Sigmoid colon (tissue), 7 donors: ENCODE data around the gene PPP1R16B. TPM values are rescaled to one million over a fixed set of nuclear protein-coding genes. Genes with fewer than 3 reads are reported as not detected.

Source experiments
- DNase-seq: peaks from one replicate; pipeline ENCODE4 v3.0.0-alpha.2; 2019
- H3K27ac ChIP-seq, 4 donors: fragments of 200-600 bp; sonication (generic); one replicate each; pipeline ENCODE4 v1.5.1; 2016 to 2019; ENCODE audit warnings: mild to moderate bottlenecking in 1 of 4
- H3K27me3 ChIP-seq, 3 donors: fragments of 200-600 bp; sonication (generic); one replicate each; pipeline ENCODE4 v1.5.1; 2019; ENCODE audit warnings: mild to moderate bottlenecking in 1 of 3
- H3K36me3 ChIP-seq, 4 donors: fragments of 200-600 bp; sonication (generic); one replicate each; pipeline ENCODE4 v1.5.1; 2016 to 2019
- H3K4me1 ChIP-seq, 4 donors: fragments of 200-600 bp; sonication (generic); one replicate each; pipeline ENCODE4 v1.5.1; 2017 to 2019
- H3K4me3 ChIP-seq, 4 donors: fragments of 200-600 bp; sonication (generic); one replicate each; pipeline ENCODE4 v1.5.1; 2017 to 2019; ENCODE audit warnings: mild to moderate bottlenecking in 2 of 4, moderate library complexity in 1 of 4
- H3K9me3 ChIP-seq, 4 donors: fragments of 200-600 bp in 3 of 4; sonication (generic) in 3 of 4; one replicate each; pipeline versions ENCODE4 v1.5.1 to v1.6.1; 2013 to 2019
- EP300 ChIP-seq, 4 donors: sonication (generic); formaldehyde crosslinking; IDR thresholded peaks; one replicate each; pipeline ENCODE4 v1.6.1; 2017; ENCODE audit warnings: antibody characterized with exemption in 4 of 4
- POLR2A ChIP-seq, 2 donors: fragments of 450-650 bp; IDR thresholded peaks; one replicate each; pipeline ENCODE4 v1.6.1; 2016; ENCODE audit warnings: antibody characterized with exemption in 2 of 2, mild to moderate bottlenecking in 2 of 2, moderate library complexity in 2 of 2
- POLR2AphosphoS5 ChIP-seq, 4 donors: sonication (generic); formaldehyde crosslinking; IDR thresholded peaks; one replicate each; pipeline ENCODE4 v1.6.1; 2017; ENCODE audit warnings: antibody characterized with exemption in 4 of 4
- WGBS, 2 donors: extraction: QIAGEN DNeasy Blood & Tissue Kit; methylation state at CpG; one replicate each; pipeline ENCODE4 v1.1.7; 2013; 5-methylcytosine and 5-hydroxymethylcytosine counted together
- intact Hi-C: fragments of 100-400 bp; cut with DNase I; formaldehyde crosslinking; loops from one replicate; pipeline ENCODE4 v1.15.1; 2023
- polyA plus RNA-seq, 3 donors: library from polyadenylated mRNA; stranded (reverse); fragments of 200-250 nt; gene quantifications; one replicate each; pipeline ENCODE4 v1.2.3, GENCODE V29; 2013
- total RNA-seq, 4 donors: library from RNA; depleted of rRNA; stranded (reverse); fragments of >200 nt; gene quantifications; one replicate each; pipeline ENCODE4 v1.1.0, GENCODE V29; 2016
- TF ChIP-seq, protein P1 (sequence below), 4 experiments: fragments of 450-650 bp in 3 of 4; fragments of 200-600 bp in 1 of 4; IDR thresholded peaks; one replicate each; pipeline ENCODE4 v1.5.1; 2016 to 2019; ENCODE audit warnings: antibody characterized with exemption in 4 of 4, mild to moderate bottlenecking in 3 of 4, moderate library complexity in 2 of 4
- donor health status: healthy with polysubstance abuse.
- donor health status: Bipolar disorder and iron deficiency.
- donor health status: healthy.

Gene PPP1R16B
- total and polyA plus RNA-seq, 7 donors = 0.92 to 21.7 (median 3.6) TPM

DNA sequence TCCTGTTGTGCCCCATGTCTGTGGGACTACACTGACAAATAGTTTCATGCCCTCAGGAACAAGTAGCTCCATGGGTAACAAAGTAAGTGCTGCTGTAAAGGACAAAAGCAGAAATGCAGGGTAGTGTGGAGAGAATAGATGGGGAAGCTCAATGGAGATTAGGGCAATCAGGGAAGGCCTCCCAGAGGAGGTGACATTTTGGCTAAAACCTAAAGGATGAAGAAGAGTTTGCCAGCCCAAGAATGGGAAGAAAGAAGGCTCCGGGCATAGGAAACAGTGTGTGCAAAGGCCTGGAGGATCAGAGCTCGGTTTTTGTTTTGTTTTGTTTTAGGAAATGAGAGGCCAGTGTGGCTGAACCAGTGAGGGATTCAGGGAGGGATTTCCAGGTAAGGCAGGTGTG lies 77.1 kb downstream of the PPP1R16B start:
- DNase-seq = no peak
- no peak overlapping the region for H3K4me3 ChIP-seq
- H3K9me3 ChIP-seq = no peaks in the 10 kb centered on the region
- TF ChIP-seq POLR2AphosphoS5 (IDR thresholded peaks at IDR 0.05) (no peak), POLR2A (IDR thresholded peaks at IDR 0.05) (no peak), EP300 (IDR thresholded peaks at IDR 0.05) (no peak)
- TF ChIP-seq, protein P1, sequence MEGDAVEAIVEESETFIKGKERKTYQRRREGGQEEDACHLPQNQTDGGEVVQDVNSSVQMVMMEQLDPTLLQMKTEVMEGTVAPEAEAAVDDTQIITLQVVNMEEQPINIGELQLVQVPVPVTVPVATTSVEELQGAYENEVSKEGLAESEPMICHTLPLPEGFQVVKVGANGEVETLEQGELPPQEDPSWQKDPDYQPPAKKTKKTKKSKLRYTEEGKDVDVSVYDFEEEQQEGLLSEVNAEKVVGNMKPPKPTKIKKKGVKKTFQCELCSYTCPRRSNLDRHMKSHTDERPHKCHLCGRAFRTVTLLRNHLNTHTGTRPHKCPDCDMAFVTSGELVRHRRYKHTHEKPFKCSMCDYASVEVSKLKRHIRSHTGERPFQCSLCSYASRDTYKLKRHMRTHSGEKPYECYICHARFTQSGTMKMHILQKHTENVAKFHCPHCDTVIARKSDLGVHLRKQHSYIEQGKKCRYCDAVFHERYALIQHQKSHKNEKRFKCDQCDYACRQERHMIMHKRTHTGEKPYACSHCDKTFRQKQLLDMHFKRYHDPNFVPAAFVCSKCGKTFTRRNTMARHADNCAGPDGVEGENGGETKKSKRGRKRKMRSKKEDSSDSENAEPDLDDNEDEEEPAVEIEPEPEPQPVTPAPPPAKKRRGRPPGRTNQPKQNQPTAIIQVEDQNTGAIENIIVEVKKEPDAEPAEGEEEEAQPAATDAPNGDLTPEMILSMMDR (IDR thresholded peaks at IDR 0.05) = no peak
- no peaks in the 10 kb centered on the region for H3K4me1 ChIP-seq
- H3K27me3 ChIP-seq = peaks cover 0 to 42% (median 8%) of the 10 kb centered on the region in 3 donors
- H3K36me3 ChIP-seq = no peaks in the 10 kb centered on the region
- H3K27ac ChIP-seq = no peak overlapping the region
- WGBS, 2 donors = 74 to 85% methylated on average over 2 of the region's 2 CpGs
- intact Hi-C loops = no loop called here

DNA sequence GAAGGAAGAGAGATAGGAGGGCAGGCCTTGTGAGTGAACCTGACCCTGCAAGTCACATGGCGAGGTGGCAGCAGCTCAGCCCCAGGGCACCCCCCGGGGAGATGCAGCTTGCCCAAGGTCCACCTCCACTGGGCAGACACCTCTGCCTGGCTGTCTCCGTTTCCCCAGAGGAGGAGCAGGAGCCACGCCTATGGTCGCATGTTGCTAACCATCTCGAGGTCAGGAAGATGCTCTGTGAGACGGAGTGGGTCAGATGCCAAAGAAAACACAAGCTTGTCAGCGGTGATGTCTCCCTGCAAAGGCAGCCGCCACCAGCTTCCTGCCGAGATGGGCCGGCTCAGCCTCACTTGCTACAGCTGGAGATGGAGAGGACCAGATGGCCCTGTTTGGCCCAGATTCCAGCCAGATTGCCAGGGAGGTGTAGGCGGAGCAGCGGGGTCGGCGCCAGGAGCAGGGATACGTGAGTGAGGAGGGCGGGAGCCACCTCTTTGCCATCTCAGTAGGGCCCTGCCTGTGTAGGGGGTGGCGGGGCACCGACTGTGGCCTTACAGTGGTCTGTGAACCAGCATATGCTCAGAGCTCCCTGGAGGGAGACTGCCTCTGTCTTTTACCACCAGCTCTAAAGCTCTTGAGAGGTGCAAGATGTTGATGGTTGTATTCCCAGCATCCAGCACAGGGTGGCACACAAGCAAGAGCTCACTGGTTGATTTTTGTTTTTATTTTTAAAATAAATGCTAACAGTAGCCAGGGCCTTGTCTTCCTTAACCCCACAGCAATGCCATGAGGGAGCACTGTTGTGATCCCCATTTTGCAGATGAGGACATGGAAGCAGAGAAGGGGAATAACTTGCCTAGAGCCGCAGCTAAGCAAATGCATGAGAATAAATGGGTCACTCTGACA lies 77.8 kb downstream of the PPP1R16B start:
- Histone ChIP-seq H3K9me3 (no peaks in the 10 kb centered on the region), H3K27ac (no peak overlapping the region)
- TF ChIP-seq POLR2AphosphoS5 (IDR thresholded peaks at IDR 0.05) (no peak), EP300 (IDR thresholded peaks at IDR 0.05) (no peak), POLR2A (IDR thresholded peaks at IDR 0.05) (no peak)
- TF ChIP-seq, protein P1 (IDR thresholded peaks at IDR 0.05) = no peak

DNA sequence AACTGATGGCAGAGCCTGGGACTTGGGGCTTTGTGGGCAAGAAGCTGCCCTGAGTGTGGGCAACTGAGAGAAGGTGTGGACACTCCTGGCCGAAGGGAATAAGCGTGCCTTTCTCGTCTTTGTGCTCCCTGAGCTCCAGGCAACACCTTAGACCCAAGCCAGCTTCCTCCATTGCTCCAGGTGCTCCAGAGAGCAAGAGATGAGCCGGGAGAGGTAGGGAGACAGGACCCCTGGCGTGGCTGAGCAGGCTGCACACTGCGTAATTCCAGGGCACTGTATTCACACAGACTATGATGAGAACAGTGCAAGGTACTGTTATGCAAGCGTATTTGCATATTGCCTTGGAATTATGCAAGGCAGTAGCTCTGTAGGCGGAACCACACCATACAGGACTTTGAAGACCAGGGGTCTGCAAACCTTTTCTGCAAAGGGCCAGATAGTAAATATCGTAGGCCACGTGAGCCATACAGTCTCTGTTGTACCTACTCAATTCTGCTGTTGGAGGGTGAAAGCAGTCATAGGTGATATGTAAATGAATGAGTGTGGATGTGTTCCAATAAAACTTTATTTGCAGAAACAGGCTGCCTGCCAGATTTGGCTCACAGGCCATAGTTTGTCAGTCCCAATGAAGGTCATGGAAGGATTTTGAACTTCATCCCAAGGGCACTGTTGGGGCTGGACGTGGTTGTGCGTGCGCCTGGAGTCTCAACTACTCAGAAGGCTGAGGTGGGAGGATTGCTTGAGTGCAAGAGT lies 78.7 kb downstream of the PPP1R16B start:
- TF ChIP-seq POLR2A (IDR thresholded peaks at IDR 0.05) (no peak), POLR2AphosphoS5 (IDR thresholded peaks at IDR 0.05) (no peak), EP300 (IDR thresholded peaks at IDR 0.05) (no peak)
- TF ChIP-seq, protein P1 (IDR thresholded peaks at IDR 0.05) = no peak
- WGBS, 2 donors = 88 to 90% methylated on average over 13 of the region's 13 CpGs
- H3K4me1 ChIP-seq = no peaks in the 10 kb centered on the region
- H3K9me3 ChIP-seq = no peaks in the 10 kb centered on the region
- DNase-seq = no peak
- H3K4me3 ChIP-seq = no peak overlapping the region
- no peaks in the 10 kb centered on the region for H3K36me3 ChIP-seq
- no peak overlapping the region for H3K27ac ChIP-seq
- intact Hi-C loops = no loop called here
- peaks cover 0 to 32% (median 8%) of the 10 kb centered on the region in 3 donors for H3K27me3 ChIP-seq

More for the DNA sequence above, 77.8 kb downstream of the PPP1R16B start:
- intact Hi-C loops = no loop called here
- no peak for DNase-seq
- no peak overlapping the region for H3K4me3 ChIP-seq
- H3K27me3 ChIP-seq = peaks cover 0 to 41% (median 8%) of the 10 kb centered on the region in 3 donors
- 48 to 66% methylated on average over 20 of the region's 20 CpGs for WGBS, 2 donors
- H3K36me3 ChIP-seq = no peaks in the 10 kb centered on the region
- H3K4me1 ChIP-seq = no peaks in the 10 kb centered on the region

DNA sequence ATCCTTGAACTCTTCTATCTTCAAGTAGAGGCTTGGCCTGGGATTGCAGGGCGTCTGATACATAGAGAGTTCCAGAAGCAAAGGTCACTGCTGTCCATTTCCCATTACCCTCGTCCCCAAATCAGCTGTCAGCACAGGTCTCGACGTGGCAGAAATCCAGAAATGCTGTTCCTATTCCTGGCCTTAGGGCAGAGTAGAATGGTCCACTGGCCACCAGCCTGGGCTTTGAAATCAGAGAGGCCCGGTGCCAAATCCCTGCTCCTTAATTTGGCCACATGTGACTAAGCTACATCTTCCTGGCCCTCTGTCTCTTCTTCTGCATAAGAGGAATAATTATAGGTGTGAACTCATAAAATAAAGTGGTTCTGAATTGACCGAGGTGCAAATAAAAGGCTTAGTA lies 79.9 kb downstream of the PPP1R16B start:
- no peaks in the 10 kb centered on the region for H3K9me3 ChIP-seq
- no peak overlapping the region for H3K27ac ChIP-seq
- no peaks in the 10 kb centered on the region for H3K4me1 ChIP-seq
- no peak overlapping the region for H3K4me3 ChIP-seq
- DNase-seq = no peak
- H3K36me3 ChIP-seq = no peaks in the 10 kb centered on the region
- intact Hi-C loops = no loop called here
- no peak for TF ChIP-seq EP300 (IDR thresholded peaks at IDR 0.05)
- TF ChIP-seq, protein P1 (IDR thresholded peaks at IDR 0.05) = no peak
- no peak for TF ChIP-seq POLR2A (IDR thresholded peaks at IDR 0.05)
- TF ChIP-seq POLR2AphosphoS5 (IDR thresholded peaks at IDR 0.05) = no peak
- peaks cover 0 to 28% (median 8%) of the 10 kb centered on the region in 3 donors for H3K27me3 ChIP-seq
- 72 to 87% methylated on average over 6 of the region's 6 CpGs for WGBS, 2 donors
